ENCODE results near the gene CCDC171. TPM values are rescaled to one million over a fixed set of nuclear protein-coding genes. Genes with fewer than 3 reads are reported as not detected.
"Not testable (repeated sequence)": the region's sequence is repeated elsewhere in the genome, so short reads cannot be mapped to it uniquely, and the experiment has no call there.

CCDC171 gene
- total RNA-seq, 2 donors from 2014 or later: 2.0 to 7.6 TPM

DNA sequence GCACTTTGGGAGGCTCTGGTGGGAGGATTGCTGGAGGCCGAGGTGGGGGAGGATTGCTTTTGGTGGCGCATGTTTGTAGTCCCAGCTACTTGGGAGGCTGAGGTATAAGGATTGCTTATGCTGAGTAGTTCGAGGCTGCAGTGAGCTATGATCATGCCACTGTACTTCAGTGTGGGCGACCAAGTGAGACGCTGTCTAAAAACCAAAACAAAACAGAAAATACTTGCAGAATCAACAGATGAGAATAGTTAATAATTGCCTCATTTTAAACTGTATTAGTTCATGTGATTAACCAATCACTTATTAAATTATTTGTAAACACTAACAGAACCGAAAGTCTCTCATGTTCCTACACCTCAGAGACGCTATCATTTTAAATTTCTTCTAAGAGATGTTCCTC lies 118.1 kb downstream of the CCDC171 start:
- Histone ChIP-seq H3K4me1 (replicated peaks) (no peaks in the 10 kb centered on the region), H3K36me3 (no peaks in the 10 kb centered on the region), H3K27ac (no peak overlapping the region), H3K27me3 (replicated peaks; ENCODE audit: insufficient read depth) (no peaks in the 10 kb centered on the region), H3K4me3 (no peak overlapping the region), H3K9me3 (no peaks in the 10 kb centered on the region)
- intact Hi-C loops (cut with DNase I): no loop called here
- DNase-seq (ENCODE audit: low spot score): no peak
- WGBS: 98% methylated on average over 7 of the region's 7 CpGs
- TF ChIP-seq POLR2AphosphoS5 (IDR thresholded peaks at IDR 0.05): no peak
- no peak for TF ChIP-seq CTCF (IDR thresholded peaks at IDR 0.05)
- TF ChIP-seq POLR2A (IDR thresholded peaks at IDR 0.05): no peak

DNA sequence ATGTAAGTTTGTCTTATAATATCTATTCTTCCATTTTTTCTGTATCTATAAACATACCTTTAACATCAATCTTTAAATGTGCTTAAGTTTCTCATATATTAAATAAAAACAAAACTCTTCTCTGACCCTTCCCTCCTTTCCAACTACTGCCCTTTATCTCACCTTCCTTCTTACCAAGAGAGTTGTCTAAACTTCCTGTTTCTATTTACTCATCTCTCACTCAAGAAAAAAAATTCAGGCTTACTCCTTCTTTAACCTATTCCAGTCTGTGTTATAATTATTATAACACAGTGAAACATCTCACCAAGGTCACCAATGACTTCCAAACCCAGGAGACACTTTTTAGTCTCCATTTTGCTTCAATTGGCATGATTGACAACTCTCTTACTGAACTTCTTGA lies 140.9 kb downstream of the CCDC171 start:
- Histone ChIP-seq H3K4me1 (replicated peaks) (no peaks in the 10 kb centered on the region), H3K9me3 (no peaks in the 10 kb centered on the region), H3K27me3 (replicated peaks; ENCODE audit: insufficient read depth) (no peaks in the 10 kb centered on the region), H3K27ac (no peak overlapping the region), H3K36me3 (no peaks in the 10 kb centered on the region), H3K4me3 (no peak overlapping the region)
- TF ChIP-seq POLR2AphosphoS5 (IDR thresholded peaks at IDR 0.05) (no peak), POLR2A (IDR thresholded peaks at IDR 0.05) (no peak), CTCF (IDR thresholded peaks at IDR 0.05) (no peak)
- intact Hi-C loops (cut with DNase I): no loop called here
- no peak for DNase-seq (ENCODE audit: low spot score)

- no peaks in the 10 kb centered on the region for H3K27me3 ChIP-seq (replicated peaks; ENCODE audit: insufficient read depth)
- no peak for DNase-seq (ENCODE audit: low spot score)
- H3K27ac ChIP-seq: no peak overlapping the region
- WGBS: 16% methylated on average over 1 of the region's 1 CpG
- H3K36me3 ChIP-seq: no peaks in the 10 kb centered on the region
- TF ChIP-seq POLR2AphosphoS5 (IDR thresholded peaks at IDR 0.05) (no peak), CTCF (IDR thresholded peaks at IDR 0.05) (no peak), POLR2A (IDR thresholded peaks at IDR 0.05) (no peak)
- intact Hi-C loops (cut with DNase I): no loop called here
- H3K4me3 ChIP-seq: no peak overlapping the region
- no peaks in the 10 kb centered on the region for H3K9me3 ChIP-seq
- no peaks in the 10 kb centered on the region for H3K4me1 ChIP-seq (replicated peaks)
Observed at GRCh38 chr9:15696979-15697378, 144.1 kb downstream of the CCDC171 start.

DNA sequence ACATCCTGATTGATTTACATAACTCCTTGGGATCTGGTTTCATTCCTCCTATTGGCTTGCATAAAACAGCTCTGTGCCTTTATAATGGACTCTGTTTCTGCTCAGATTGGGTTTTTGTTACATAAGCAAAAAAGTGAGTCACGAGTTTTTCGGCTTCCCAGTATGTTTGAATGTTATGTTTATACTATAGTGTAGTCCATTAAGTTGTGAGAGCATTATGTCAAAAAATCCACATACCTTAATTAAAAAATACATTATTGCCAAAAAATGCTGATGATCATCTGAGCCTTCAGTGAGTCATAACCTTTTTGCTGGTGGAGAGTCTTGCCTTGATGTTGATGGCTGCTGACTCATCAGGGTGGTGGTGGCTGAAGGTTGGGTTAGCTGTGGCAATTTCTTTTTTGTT lies 144.6 kb downstream of the CCDC171 start:
- TF ChIP-seq CTCF (IDR thresholded peaks at IDR 0.05): no peak
- no peak for TF ChIP-seq POLR2A (IDR thresholded peaks at IDR 0.05)
- TF ChIP-seq POLR2AphosphoS5 (IDR thresholded peaks at IDR 0.05): no peak
- no peak overlapping the region for H3K4me3 ChIP-seq
- no peaks in the 10 kb centered on the region for H3K36me3 ChIP-seq
- no peaks in the 10 kb centered on the region for H3K4me1 ChIP-seq (replicated peaks)
- H3K9me3 ChIP-seq: no peaks in the 10 kb centered on the region
- WGBS: 94% methylated on average over 2 of the region's 2 CpGs
- H3K27me3 ChIP-seq (replicated peaks; ENCODE audit: insufficient read depth): no peaks in the 10 kb centered on the region
- H3K27ac ChIP-seq: no peak overlapping the region
- no peak for DNase-seq (ENCODE audit: low spot score)
- intact Hi-C loops (cut with DNase I): no loop called here

GRCh38 chr9:15699876-15700559 lies 147.2 kb downstream of the CCDC171 start:
- H3K36me3 ChIP-seq; intact Hi-C loops (cut with DNase I); H3K27ac ChIP-seq; H3K4me1 ChIP-seq (replicated peaks); DNase-seq (ENCODE audit: low spot score); H3K4me3 ChIP-seq; H3K9me3 ChIP-seq; H3K27me3 ChIP-seq (replicated peaks; ENCODE audit: insufficient read depth): not testable (repeated sequence)
- 90% methylated on average over 25 of the region's 36 CpGs for WGBS

Measured in prostate gland (tissue), 2 donors.